GM21515 (cell line): ENCODE data around the gene KLK7.

ENCODE experiments used
- ATAC-seq: cut with Tn5 transposase; IDR thresholded peaks from one replicate; pipeline ENCODE4 v1.9.1; 2021; ENCODE audit not compliant: unreplicated experiment

Gene KLK7

GRCh38 chr19:50983625-50984292 is at the start of gene KLK7:
Gene KLK7 (minus strand): TSS chr19:50983917. CDS start chr19:50982399, 1,518 bp downstream.
- ATAC-seq: no peak

- ATAC-seq: no peak
These were observed 48.1 kb upstream of the KLK7 start for GRCh38 chr19:51031880-51032225.

GRCh38 chr19:51031220-51031879 is 47.6 kb upstream of the KLK7 start:
- no peak for ATAC-seq

- ATAC-seq: no peak
These were observed 46.9 kb upstream of the KLK7 start for GRCh38 chr19:51030631-51031030.

GRCh38 chr19:51029718-51030117 is 46.0 kb upstream of the KLK7 start:
- ATAC-seq: no peak

- ATAC-seq: no peak
These were observed 44.2 kb upstream of the KLK7 start for GRCh38 chr19:51027873-51028272.

- ATAC-seq: no peak
These were observed 43.5 kb upstream of the KLK7 start for GRCh38 chr19:51027126-51027806.

- no peak for ATAC-seq
These were observed 42.8 kb upstream of the KLK7 start, which contains the start of gene KLK11 for GRCh38 chr19:51026554-51026831. Gene KLK11 (minus strand): TSS chr19:51026616. CDS start chr19:51025631, 985 bp downstream.

- no peak for ATAC-seq
These were observed 42.3 kb upstream of the KLK7 start for GRCh38 chr19:51025809-51026553.

GRCh38 chr19:51025401-51025800 is 41.7 kb upstream of the KLK7 start:
- no peak for ATAC-seq

GRCh38 chr19:51024924-51025323 is 41.2 kb upstream of the KLK7 start:
- ATAC-seq: no peak

- no peak for ATAC-seq
These were observed 40.2 kb upstream of the KLK7 start for GRCh38 chr19:51023946-51024345.

GRCh38 chr19:51022526-51022925 is 38.8 kb upstream of the KLK7 start:
- ATAC-seq: no peak

- no peak for ATAC-seq
These were observed 37.4 kb upstream of the KLK7 start for GRCh38 chr19:51020988-51021651.

GRCh38 chr19:51019544-51019925 is 35.8 kb upstream of the KLK7 start, which contains the start of gene KLK10:
Gene KLK10 (minus strand): TSS chr19:51019709. CDS start chr19:51019130, 579 bp downstream.
- ATAC-seq: no peak

- no peak for ATAC-seq
These were observed 35.2 kb upstream of the KLK7 start for GRCh38 chr19:51018745-51019543.

- no peak for ATAC-seq
These were observed 33.3 kb upstream of the KLK7 start for GRCh38 chr19:51016798-51017683.

- no peak for ATAC-seq
These were observed 32.1 kb upstream of the KLK7 start for GRCh38 chr19:51015691-51016267.

- ATAC-seq: no peak
These were observed 30.5 kb upstream of the KLK7 start for GRCh38 chr19:51014242-51014641.
